K562 (cell line): ENCODE measurements around the gene ARID5B. TPM values are rescaled to one million over a fixed set of nuclear protein-coding genes. Genes with fewer than 3 reads are reported as not detected.

Experiments used
- BCL6 ChIP-seq: fragments of 250-450 bp; sonication (Bioruptor Pico); IDR thresholded peaks from 2 replicates; pipeline ENCODE4 v1.4.0; 2020
- GTF2E2 ChIP-seq: fragments of 200-800 bp; sonication (Bioruptor generic); IDR thresholded peaks from 2 replicates; pipeline ENCODE4 v1.6.1; 2016; ENCODE audit warnings: missing genetic modification characterization, missing compliant biosample characterization
- KDM4B ChIP-seq, 2 experiments: fragments of 450-650 bp in 1 of 2; sonication (generic) in 1 of 2; IDR thresholded peaks; 2 replicates each; pipeline ENCODE4 v1.6.1; 2016 to 2017; ENCODE audit warnings: borderline replicate concordance in 2 of 2, antibody characterized with exemption in 1 of 2, low read depth in 1 of 2, mild to moderate bottlenecking in 1 of 2
- PHF21A ChIP-seq: fragments of 450-650 bp; IDR thresholded peaks from 2 replicates; pipeline ENCODE4 v1.6.1; 2017; ENCODE audit warnings: low read depth, borderline replicate concordance
- RCOR1 ChIP-seq, 2 experiments: IDR thresholded peaks; 2 replicates each; pipeline ENCODE4 v1.6.1; 2012; ENCODE audit warnings: low read depth in 2 of 2, low read length in 2 of 2, borderline replicate concordance in 1 of 2, improper control_type of control experiment in 1 of 2
- SLC30A9 ChIP-seq: fragments of 250-450 bp; sonication (Bioruptor Pico); IDR thresholded peaks from 2 replicates; pipeline ENCODE4 v1.8.0; 2022; ENCODE audit warnings: mild to moderate bottlenecking, moderate library complexity
- SMARCB1 ChIP-seq: IDR thresholded peaks from 2 replicates; pipeline ENCODE4 v1.6.1; 2011; ENCODE audit warnings: improper control_type of control experiment, low read depth; ENCODE audit not compliant: insufficient read length
- TOE1 ChIP-seq, 2 experiments: fragments of 450-650 bp in 1 of 2; sonication (generic) in 1 of 2; formaldehyde crosslinking in 1 of 2; IDR thresholded peaks; 2 replicates each; pipeline versions ENCODE4 v1.7.1 to v1.8.0; 2016 to 2022; ENCODE audit warnings: borderline replicate concordance in 2 of 2, mild to moderate bottlenecking in 2 of 2, antibody characterized with exemption in 1 of 2, inconsistent platforms in 1 of 2, low read depth in 1 of 2, missing genetic modification reagents in 1 of 2, moderate library complexity in 1 of 2
- ZBTB17 ChIP-seq: fragments of 450-650 bp; formaldehyde crosslinking; IDR thresholded peaks from 2 replicates; pipeline ENCODE4 v1.4.0; 2020; ENCODE audit warnings: mild to moderate bottlenecking
- ZMIZ1 ChIP-seq, 2 experiments: fragments of 150-350 bp in 1 of 2; IDR thresholded peaks; 2 replicates each; pipeline ENCODE4 v1.6.1; 2012 to 2016; ENCODE audit warnings: low read depth in 2 of 2, low read length in 2 of 2, mild to moderate bottlenecking in 1 of 2, moderate library complexity in 1 of 2
- ZNF445 ChIP-seq: fragments of 250-450 bp; sonication (Bioruptor Pico); IDR thresholded peaks from 2 replicates; pipeline ENCODE4 v1.4.0; 2020; ENCODE audit warnings: low read depth, mild to moderate bottlenecking, moderate library complexity
- ZNF655 ChIP-seq: fragments of 250-450 bp; sonication (Bioruptor Pico); IDR thresholded peaks from 2 replicates; pipeline ENCODE4 v1.5.0; 2021
- polyA plus RNA-seq, 8 experiments: library from polyadenylated mRNA; depleted of rRNA in 4 of 8; stranded (reverse) in 5 of 8; unstranded in 3 of 8; fragments of >200 nt; fragmentation: Nextera tagmentation in 2 of 8; fragmentation: Illumina TruSeq in 1 of 8; extraction: Ambion mirVana in 2 of 8; extraction: Trizol in 1 of 8; gene quantifications; 2 replicates each; pipeline versions ENCODE4 v1.2.1 to v1.2.3, GENCODE V29; 2011 to 2014; ENCODE audit warnings: inconsistent platforms in 1 of 8, missing spikeins in 1 of 8
- total RNA-seq, 7 experiments: library from RNA; depleted of rRNA in 6 of 7; stranded (reverse); fragments of >200 nt in 6 of 7; fragmentation: Illumina TruSeq in 2 of 7; extraction: Trizol in 2 of 7; gene quantifications; 2 replicates each; pipeline versions ENCODE4 v1.2.1 to v1.2.3, GENCODE V29; 2011 to 2021; ENCODE audit warnings: low replicate concordance in 1 of 7
- TF ChIP-seq, protein P1 (sequence below): fragments of 450-650 bp; IDR thresholded peaks from 2 replicates; pipeline ENCODE4 v1.6.1; 2014; ENCODE audit warnings: low read depth, mild to moderate bottlenecking, moderate library complexity, borderline replicate concordance
- TF ChIP-seq, protein P2 (sequence below): fragments of 200-400 bp; formaldehyde crosslinking; IDR thresholded peaks from 2 replicates; pipeline ENCODE4 v1.6.1; 2017; ENCODE audit warnings: mild to moderate bottlenecking, low read depth, low read length, moderate library complexity

Gene ARID5B
- total and polyA plus RNA-seq, 9 of the 15 experiments (the other 6 are each of a cell fraction or from before 2014, with no cell fraction given): 0.48 to 1.6 (median 0.80) TPM

- TF ChIP-seq ZNF655 (no peak), TOE1 (IDR thresholded peaks at IDR 0.05; ENCODE audit: borderline replicate concordance) (0 out of 2 replicates have a peak, but pooled peaks have one; percentile 67), TOE1 (CRISPR knock-in tag; IDR thresholded peaks at IDR 0.05; ENCODE audit: borderline replicate concordance, low read depth) (no peak), ZMIZ1 (IDR thresholded peaks at IDR 0.05; ENCODE audit: low read depth in 2 of 2, low read length in 2 of 2) (no peak), SMARCB1 (no peak), PHF21A (peak; percentile 91), SLC30A9 (no peak), BCL6 (CRISPR knock-in tag) (no peak), ZBTB17 (no peak), ZNF445 (0 out of 2 replicates have a peak, but pooled peaks have one; percentile 67), RCOR1 (IDR thresholded peaks at IDR 0.05; ENCODE audit: borderline replicate concordance in 1 of 2, low read depth in 2 of 2, low read length in 2 of 2) (0 out of 4 replicates have a peak, but pooled peaks of 1 of the 2 experiments have one; percentile 21), GTF2E2 (tag) (no peak), KDM4B (IDR thresholded peaks at IDR 0.05; ENCODE audit: borderline replicate concordance in 2 of 2, low read depth in 1 of 2) (no peak)
- TF ChIP-seq, protein P1, sequence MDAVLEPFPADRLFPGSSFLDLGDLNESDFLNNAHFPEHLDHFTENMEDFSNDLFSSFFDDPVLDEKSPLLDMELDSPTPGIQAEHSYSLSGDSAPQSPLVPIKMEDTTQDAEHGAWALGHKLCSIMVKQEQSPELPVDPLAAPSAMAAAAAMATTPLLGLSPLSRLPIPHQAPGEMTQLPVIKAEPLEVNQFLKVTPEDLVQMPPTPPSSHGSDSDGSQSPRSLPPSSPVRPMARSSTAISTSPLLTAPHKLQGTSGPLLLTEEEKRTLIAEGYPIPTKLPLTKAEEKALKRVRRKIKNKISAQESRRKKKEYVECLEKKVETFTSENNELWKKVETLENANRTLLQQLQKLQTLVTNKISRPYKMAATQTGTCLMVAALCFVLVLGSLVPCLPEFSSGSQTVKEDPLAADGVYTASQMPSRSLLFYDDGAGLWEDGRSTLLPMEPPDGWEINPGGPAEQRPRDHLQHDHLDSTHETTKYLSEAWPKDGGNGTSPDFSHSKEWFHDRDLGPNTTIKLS: no peak
- TF ChIP-seq, protein P2, sequence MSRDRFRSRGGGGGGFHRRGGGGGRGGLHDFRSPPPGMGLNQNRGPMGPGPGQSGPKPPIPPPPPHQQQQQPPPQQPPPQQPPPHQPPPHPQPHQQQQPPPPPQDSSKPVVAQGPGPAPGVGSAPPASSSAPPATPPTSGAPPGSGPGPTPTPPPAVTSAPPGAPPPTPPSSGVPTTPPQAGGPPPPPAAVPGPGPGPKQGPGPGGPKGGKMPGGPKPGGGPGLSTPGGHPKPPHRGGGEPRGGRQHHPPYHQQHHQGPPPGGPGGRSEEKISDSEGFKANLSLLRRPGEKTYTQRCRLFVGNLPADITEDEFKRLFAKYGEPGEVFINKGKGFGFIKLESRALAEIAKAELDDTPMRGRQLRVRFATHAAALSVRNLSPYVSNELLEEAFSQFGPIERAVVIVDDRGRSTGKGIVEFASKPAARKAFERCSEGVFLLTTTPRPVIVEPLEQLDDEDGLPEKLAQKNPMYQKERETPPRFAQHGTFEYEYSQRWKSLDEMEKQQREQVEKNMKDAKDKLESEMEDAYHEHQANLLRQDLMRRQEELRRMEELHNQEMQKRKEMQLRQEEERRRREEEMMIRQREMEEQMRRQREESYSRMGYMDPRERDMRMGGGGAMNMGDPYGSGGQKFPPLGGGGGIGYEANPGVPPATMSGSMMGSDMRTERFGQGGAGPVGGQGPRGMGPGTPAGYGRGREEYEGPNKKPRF: no peak
These were observed at the start of gene ARID5B (continued) for GRCh38 chr10:61900829-61901792.
